HEK293 (cell line): ENCODE data around the gene CCDC57.
A peak's percentile ranks its signal among the peaks of the same experiment; 100 is the strongest.

Experiments
- GFI1B ChIP-seq: fragments of 450-650 bp; formaldehyde crosslinking; IDR thresholded peaks from 2 replicates; pipeline ENCODE4 v1.5.1; 2016; ENCODE audit warnings: missing biosample characterization, missing genetic modification characterization
- OSR2 ChIP-seq: fragments of 450-650 bp; formaldehyde crosslinking; IDR thresholded peaks from 2 replicates; pipeline ENCODE4 v1.5.1; 2016; ENCODE audit warnings: missing biosample characterization, missing genetic modification characterization
- PATZ1 ChIP-seq: fragments of 450-650 bp; formaldehyde crosslinking; IDR thresholded peaks from 2 replicates; pipeline ENCODE4 v1.5.1; 2016; ENCODE audit warnings: missing biosample characterization, missing genetic modification characterization
- PRDM1 ChIP-seq: fragments of 450-650 bp; formaldehyde crosslinking; IDR thresholded peaks from 2 replicates; pipeline ENCODE4; 2016; ENCODE audit warnings: missing biosample characterization, missing genetic modification characterization
- PRDM2 ChIP-seq: fragments of 450-650 bp; formaldehyde crosslinking; IDR thresholded peaks from 2 replicates; pipeline ENCODE4 v1.5.1; 2016; ENCODE audit warnings: missing biosample characterization, missing genetic modification characterization, borderline replicate concordance
- SCRT1 ChIP-seq: fragments of 450-650 bp; formaldehyde crosslinking; IDR thresholded peaks from 2 replicates; pipeline ENCODE4 v1.5.1; 2016; ENCODE audit warnings: missing biosample characterization, missing genetic modification characterization, borderline replicate concordance
- YY2 ChIP-seq: fragments of 450-650 bp; formaldehyde crosslinking; IDR thresholded peaks from 2 replicates; pipeline ENCODE4 v1.5.1; 2016; ENCODE audit warnings: missing biosample characterization, missing genetic modification characterization
- ZBTB1 ChIP-seq: fragments of 450-650 bp; formaldehyde crosslinking; IDR thresholded peaks from 2 replicates; pipeline ENCODE4 v1.5.1; 2016; ENCODE audit warnings: missing biosample characterization, missing genetic modification characterization
- ZBTB10 ChIP-seq: fragments of 450-650 bp; formaldehyde crosslinking; IDR thresholded peaks from 2 replicates; pipeline ENCODE4 v1.5.1; 2016; ENCODE audit warnings: missing biosample characterization, missing genetic modification characterization
- ZBTB26 ChIP-seq: fragments of 450-650 bp; formaldehyde crosslinking; optimal IDR thresholded peaks from 2 replicates; pipeline ENCODE3; 2016; ENCODE audit warnings: missing biosample characterization, mild to moderate bottlenecking, missing genetic modification characterization
- ZNF184 ChIP-seq: fragments of 450-650 bp; IDR thresholded peaks from 2 replicates; pipeline ENCODE4 v1.5.1; 2018; ENCODE audit warnings: missing biosample characterization, mild to moderate bottlenecking, missing genetic modification characterization
- ZNF239 ChIP-seq: fragments of 450-650 bp; formaldehyde crosslinking; IDR thresholded peaks from 2 replicates; pipeline ENCODE4 v1.5.1; 2016; ENCODE audit warnings: missing biosample characterization, missing genetic modification characterization
- ZNF449 ChIP-seq: fragments of 450-650 bp; formaldehyde crosslinking; IDR thresholded peaks from 2 replicates; pipeline ENCODE4 v1.5.1; 2017; ENCODE audit warnings: missing biosample characterization, mild to moderate bottlenecking, missing genetic modification characterization, moderate library complexity
- ZNF518A ChIP-seq: fragments of 450-650 bp; formaldehyde crosslinking; conservative IDR thresholded peaks from 2 replicates; pipeline ENCODE4 v1.5.1; 2016; ENCODE audit warnings: low read depth, missing biosample characterization, missing genetic modification characterization
- ZNF544 ChIP-seq: fragments of 450-650 bp; formaldehyde crosslinking; IDR thresholded peaks from 2 replicates; pipeline ENCODE4 v1.5.0; 2017; ENCODE audit warnings: missing biosample characterization, missing genetic modification characterization
- ZNF548 ChIP-seq: fragments of 450-650 bp; formaldehyde crosslinking; IDR thresholded peaks from 2 replicates; pipeline ENCODE4 v1.5.1; 2016; ENCODE audit warnings: missing biosample characterization, missing genetic modification characterization
- ZNF670 ChIP-seq: fragments of 450-650 bp; formaldehyde crosslinking; IDR thresholded peaks from 2 replicates; pipeline ENCODE4 v1.5.1; 2016; ENCODE audit warnings: missing biosample characterization, missing genetic modification characterization, low read depth
- ZNF776 ChIP-seq: fragments of 450-650 bp; formaldehyde crosslinking; IDR thresholded peaks from 2 replicates; pipeline ENCODE4 v1.5.0; 2017; ENCODE audit warnings: missing biosample characterization, missing genetic modification characterization, borderline replicate concordance
- ZNF792 ChIP-seq: fragments of 450-650 bp; formaldehyde crosslinking; IDR thresholded peaks from 2 replicates; pipeline ENCODE4 v1.5.1; 2016; ENCODE audit warnings: missing biosample characterization, missing genetic modification characterization

Gene CCDC57

GRCh38 chr17:82205720-82206508 lies 6.7 kb downstream of the CCDC57 start (continued):
- TF ChIP-seq PRDM2 (tag by site-specific recombination) (no peak), PATZ1 (peak; percentile 53; the same call in 1 of the 2 replicates), ZNF548 (tag by site-specific recombination) (no peak), PRDM1 (tag by site-specific recombination) (peak; percentile 91), ZNF518A (tag by site-specific recombination) (no peak), ZNF184 (tag by site-specific recombination) (no peak; the same call in 1 of the 2 replicates), ZNF544 (no peak), SCRT1 (tag by site-specific recombination) (peak; percentile 81), YY2 (tag by site-specific recombination) (no peak), ZNF776 (tag by site-specific recombination) (no peak), ZNF449 (tag by site-specific recombination) (peak; percentile 80), ZBTB10 (tag by site-specific recombination) (no peak), ZNF670 (tag by site-specific recombination) (no peak), OSR2 (tag by site-specific recombination) (no peak), ZBTB1 (tag by site-specific recombination) (no peak), ZBTB26 (tag by site-specific recombination) (no peak), ZNF239 (tag by site-specific recombination) (no peak), GFI1B (no peak), ZNF792 (no peak)
